Cortex of kidney (tissue), 1 donor: ENCODE results near the gene FOSL1.
"Not testable (repeated sequence)": the region's sequence is repeated elsewhere in the genome, so short reads cannot be mapped to it uniquely, and the experiment has no call there.

ENCODE experiments used
- DNase-seq: peaks from one replicate; lab custom pipeline; 2025; lab: John Stamatoyannopoulos, UW

Gene FOSL1

GRCh38 chr11:65896034-65896999 lies 3.9 kb downstream of the FOSL1 start:
- no peak for DNase-seq

- no peak for DNase-seq
Observed at GRCh38 chr11:65895482-65895981, 4.7 kb downstream of the FOSL1 start.

- no peak for DNase-seq
Observed at GRCh38 chr11:65894034-65894591, 6.1 kb downstream of the FOSL1 start.

GRCh38 chr11:65892661-65893317 lies 7.4 kb downstream of the FOSL1 start:
- no peak for DNase-seq

- DNase-seq, result not testable (repeated sequence)
Observed at GRCh38 chr11:65892137-65892540, 8.0 kb downstream of the FOSL1 start.

- no peak for DNase-seq
Observed at GRCh38 chr11:65891219-65892136, 8.7 kb downstream of the FOSL1 start.

- no peak for DNase-seq
Observed at GRCh38 chr11:65890324-65891218, 9.6 kb downstream of the FOSL1 start, which contains the start of gene CCDC85B. Gene CCDC85B (plus strand): TSS chr11:65890673. CDS start chr11:65890784, 111 bp downstream.

GRCh38 chr11:65888163-65888814 lies 11.9 kb downstream of the FOSL1 start, which contains the start of gene FIBP:
Gene FIBP (minus strand): TSS chr11:65888471. CDS start chr11:65888418, 53 bp downstream.
- DNase-seq, result no peak

- no peak for DNase-seq
Observed at GRCh38 chr11:65887723-65888162, 12.4 kb downstream of the FOSL1 start.

GRCh38 chr11:65886826-65887722 lies 13.1 kb downstream of the FOSL1 start:
- DNase-seq, result no peak

GRCh38 chr11:65885808-65886536 lies 14.2 kb downstream of the FOSL1 start:
- no peak for DNase-seq

- DNase-seq, result no peak
Observed at GRCh38 chr11:65885231-65885630, 15.0 kb downstream of the FOSL1 start.

GRCh38 chr11:65884716-65885092 lies 15.5 kb downstream of the FOSL1 start:
- no peak for DNase-seq

- DNase-seq, result no peak
Observed at GRCh38 chr11:65883786-65884715, 16.1 kb downstream of the FOSL1 start.

- DNase-seq, result no peak
Observed at GRCh38 chr11:65883058-65883761, 17.0 kb downstream of the FOSL1 start.
